Activated CD8-positive, alpha-beta T cell treated with anti-CD3 and anti-CD28 coated beads for 36 hours (primary cell): Measurements from ENCODE around the gene CCDC116. TPM values are rescaled to one million over a fixed set of nuclear protein-coding genes. Genes with fewer than 3 reads are reported as not detected.

Experiments
- ATAC-seq: fragments of 200-7000 bp; cut with Tn5 transposase; one replicate; pipeline ENCODE4 v1.10.0; 2021; ENCODE audit warnings: mild to moderate bottlenecking, moderate library complexity
- CTCF ChIA-PET: fragments of 350-600 bp; sonication (Branson Sonifier 250); formaldehyde crosslinking; loops from one replicate; lab custom pipeline; 2021; ENCODE audit warnings: antibody characterized with exemption; lab: Charles Lee
- POLR2A ChIA-PET: fragments of 350-600 bp; sonication (Branson Sonifier 250); formaldehyde crosslinking; loops from one replicate; lab custom pipeline; 2021; ENCODE audit warnings: antibody characterized with exemption; lab: Charles Lee
- DNase-seq: peaks from one replicate; pipeline ENCODE4 v3.0.0-alpha.2; 2020
- H3K27ac Mint-ChIP-seq: one replicate; pipeline ENCODE4 v1.8.0; 2021; ENCODE audit warnings: mild to moderate bottlenecking, mixed read lengths
- H3K27me3 Mint-ChIP-seq: one replicate; pipeline ENCODE4 v1.8.0; 2021; ENCODE audit warnings: mixed read lengths
- H3K36me3 Mint-ChIP-seq: one replicate; pipeline ENCODE4 v1.8.0; 2021; ENCODE audit warnings: low read depth, mixed read lengths
- H3K4me1 Mint-ChIP-seq: one replicate; pipeline ENCODE4 v1.8.0; 2021; ENCODE audit warnings: low read depth, mixed read lengths
- H3K4me3 Mint-ChIP-seq: one replicate; pipeline ENCODE4 v1.8.0; 2021; ENCODE audit warnings: mild to moderate bottlenecking, moderate library complexity, mixed read lengths
- H3K9me3 Mint-ChIP-seq: one replicate; pipeline ENCODE4 v1.8.0; 2021; ENCODE audit warnings: mixed read lengths
- intact Hi-C: fragments of 100-400 bp; cut with micrococcal nuclease; formaldehyde crosslinking; loops from one replicate; pipeline ENCODE4 v1.10.0; 2022
- total RNA-seq, 2 experiments: library from RNA; stranded (reverse); gene quantifications; one replicate each; pipeline ENCODE4 v1.2.3, GENCODE V29; 2021
- TF ChIP-seq, protein P1 (sequence below): fragments of 200-600 bp; IDR thresholded peaks from one replicate; pipeline ENCODE4 v1.8.0; 2022; ENCODE audit warnings: antibody characterized with exemption, mild to moderate bottlenecking

The CCDC116 gene
- total RNA-seq, 2 experiments from 2014 or later, result 0.45 TPM; not detected in 1

DNA sequence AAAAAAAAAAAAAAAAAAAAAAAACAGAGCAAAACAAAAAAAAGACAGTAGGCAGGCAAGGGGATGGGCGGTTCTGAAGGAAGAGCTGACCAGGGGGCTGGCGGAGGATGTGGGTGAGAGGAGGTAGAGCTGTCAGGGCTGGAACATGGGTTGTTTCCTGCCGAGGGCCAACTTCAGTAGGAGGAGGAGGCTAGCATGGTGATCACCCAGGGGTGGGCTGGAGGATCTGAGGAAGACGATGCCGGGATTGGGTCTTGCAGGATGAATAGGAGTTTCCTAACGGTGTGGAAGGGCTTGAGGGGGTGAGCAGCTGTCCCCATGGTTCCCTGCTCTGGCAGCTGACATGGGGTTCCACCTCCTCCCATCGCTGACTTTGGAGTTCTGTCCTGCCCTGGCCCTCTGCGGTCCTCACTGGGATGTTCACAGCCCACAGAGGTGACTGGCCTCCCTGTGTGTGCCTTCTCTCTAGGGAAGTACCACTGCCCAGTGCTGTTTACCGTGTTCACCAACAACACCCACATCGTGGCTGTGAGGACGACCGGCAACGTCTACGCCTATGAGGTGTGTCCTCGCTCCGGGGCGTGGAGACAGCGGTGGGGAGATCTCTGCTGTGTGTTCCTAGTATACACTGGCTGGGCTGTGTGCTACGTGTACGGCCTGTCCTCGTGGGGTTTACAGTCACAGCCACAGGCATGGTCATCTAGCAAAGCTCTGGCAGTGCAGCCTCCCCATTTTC is 48.4 kb downstream of the CCDC116 start:
- TF ChIP-seq, protein P1, sequence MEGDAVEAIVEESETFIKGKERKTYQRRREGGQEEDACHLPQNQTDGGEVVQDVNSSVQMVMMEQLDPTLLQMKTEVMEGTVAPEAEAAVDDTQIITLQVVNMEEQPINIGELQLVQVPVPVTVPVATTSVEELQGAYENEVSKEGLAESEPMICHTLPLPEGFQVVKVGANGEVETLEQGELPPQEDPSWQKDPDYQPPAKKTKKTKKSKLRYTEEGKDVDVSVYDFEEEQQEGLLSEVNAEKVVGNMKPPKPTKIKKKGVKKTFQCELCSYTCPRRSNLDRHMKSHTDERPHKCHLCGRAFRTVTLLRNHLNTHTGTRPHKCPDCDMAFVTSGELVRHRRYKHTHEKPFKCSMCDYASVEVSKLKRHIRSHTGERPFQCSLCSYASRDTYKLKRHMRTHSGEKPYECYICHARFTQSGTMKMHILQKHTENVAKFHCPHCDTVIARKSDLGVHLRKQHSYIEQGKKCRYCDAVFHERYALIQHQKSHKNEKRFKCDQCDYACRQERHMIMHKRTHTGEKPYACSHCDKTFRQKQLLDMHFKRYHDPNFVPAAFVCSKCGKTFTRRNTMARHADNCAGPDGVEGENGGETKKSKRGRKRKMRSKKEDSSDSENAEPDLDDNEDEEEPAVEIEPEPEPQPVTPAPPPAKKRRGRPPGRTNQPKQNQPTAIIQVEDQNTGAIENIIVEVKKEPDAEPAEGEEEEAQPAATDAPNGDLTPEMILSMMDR, result no peak
- intact Hi-C loops, result no loop called here
- CTCF ChIA-PET, result interaction anchor here (1.1 kb wide), 1 partner anchor 34 kb away, joined by 3 read pairs; no protein-coding TSS in a partner anchor
- peaks cover 6% of the 10 kb centered on the region for H3K4me1 Mint-ChIP-seq
- no peaks in the 10 kb centered on the region for H3K27me3 Mint-ChIP-seq
- POLR2A ChIA-PET, result interaction anchor here (1.1 kb wide), 1 partner anchor 39 kb away, joined by 3 read pairs; no protein-coding TSS in a partner anchor
- ATAC-seq, result no peak
- no peaks in the 10 kb centered on the region for H3K9me3 Mint-ChIP-seq
- peaks cover 17% of the 10 kb centered on the region for H3K36me3 Mint-ChIP-seq
- DNase-seq, result no peak
- no peak overlapping the region for H3K4me3 Mint-ChIP-seq
- H3K27ac Mint-ChIP-seq, result no peak overlapping the region

DNA sequence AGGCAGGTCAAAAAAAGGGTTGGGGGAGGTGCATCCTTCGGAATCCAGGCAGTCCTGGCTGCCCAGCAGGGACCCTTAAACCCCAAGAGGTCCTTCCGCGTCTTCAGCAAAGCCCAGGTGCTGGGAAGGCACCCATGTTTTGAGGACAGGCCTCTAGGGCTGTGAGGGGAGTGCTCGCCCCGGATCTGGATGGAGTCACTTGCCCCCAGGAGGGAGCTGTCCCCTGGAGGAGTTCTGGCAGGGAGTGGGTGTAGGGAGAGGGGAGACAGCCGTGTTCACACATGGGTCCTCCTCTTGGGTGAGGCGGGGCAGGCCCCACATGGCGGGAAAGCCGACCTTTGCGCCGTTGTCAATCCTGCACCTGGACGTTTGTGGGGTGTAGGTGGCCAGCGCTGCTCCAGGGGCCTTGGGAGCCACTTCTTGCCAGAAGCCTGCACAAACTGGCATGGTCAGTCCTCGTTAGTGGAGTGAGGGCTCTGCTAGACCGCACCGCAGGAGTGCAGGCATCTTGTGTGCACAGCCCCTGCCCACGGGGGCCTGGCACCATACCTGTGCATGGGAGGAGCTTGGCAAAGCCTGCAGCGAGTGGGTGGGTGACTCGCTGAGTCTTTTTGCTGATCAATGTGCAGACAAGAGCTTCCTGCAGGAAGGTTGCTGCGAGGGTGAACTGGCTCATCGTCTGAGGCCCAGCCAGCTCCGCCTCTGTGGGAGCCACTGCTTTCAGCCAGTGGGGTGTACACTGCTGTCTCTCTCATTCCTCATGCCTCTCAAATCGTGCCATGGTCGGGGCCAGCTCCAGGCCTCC is 49.2 kb downstream of the CCDC116 start:
- H3K27me3 Mint-ChIP-seq, result no peaks in the 10 kb centered on the region
- H3K9me3 Mint-ChIP-seq, result no peaks in the 10 kb centered on the region
- POLR2A ChIA-PET, result interaction anchor here (1.1 kb wide), 1 partner anchor 39 kb away, joined by 3 read pairs; no protein-coding TSS in a partner anchor
- peaks cover 6% of the 10 kb centered on the region for H3K4me1 Mint-ChIP-seq
- CTCF ChIA-PET, result interaction anchor here (1.2 kb wide), 1 partner anchor 12 kb away, joined by 3 read pairs; no protein-coding TSS in a partner anchor
- H3K4me3 Mint-ChIP-seq, result no peak overlapping the region
- intact Hi-C loops, result no loop called here
- TF ChIP-seq, protein P1, result no peak
- ATAC-seq, result peak; percentile 47
- H3K27ac Mint-ChIP-seq, result no peak overlapping the region
- H3K36me3 Mint-ChIP-seq, result peaks cover 10% of the 10 kb centered on the region
- peak; percentile 14 for DNase-seq

DNA sequence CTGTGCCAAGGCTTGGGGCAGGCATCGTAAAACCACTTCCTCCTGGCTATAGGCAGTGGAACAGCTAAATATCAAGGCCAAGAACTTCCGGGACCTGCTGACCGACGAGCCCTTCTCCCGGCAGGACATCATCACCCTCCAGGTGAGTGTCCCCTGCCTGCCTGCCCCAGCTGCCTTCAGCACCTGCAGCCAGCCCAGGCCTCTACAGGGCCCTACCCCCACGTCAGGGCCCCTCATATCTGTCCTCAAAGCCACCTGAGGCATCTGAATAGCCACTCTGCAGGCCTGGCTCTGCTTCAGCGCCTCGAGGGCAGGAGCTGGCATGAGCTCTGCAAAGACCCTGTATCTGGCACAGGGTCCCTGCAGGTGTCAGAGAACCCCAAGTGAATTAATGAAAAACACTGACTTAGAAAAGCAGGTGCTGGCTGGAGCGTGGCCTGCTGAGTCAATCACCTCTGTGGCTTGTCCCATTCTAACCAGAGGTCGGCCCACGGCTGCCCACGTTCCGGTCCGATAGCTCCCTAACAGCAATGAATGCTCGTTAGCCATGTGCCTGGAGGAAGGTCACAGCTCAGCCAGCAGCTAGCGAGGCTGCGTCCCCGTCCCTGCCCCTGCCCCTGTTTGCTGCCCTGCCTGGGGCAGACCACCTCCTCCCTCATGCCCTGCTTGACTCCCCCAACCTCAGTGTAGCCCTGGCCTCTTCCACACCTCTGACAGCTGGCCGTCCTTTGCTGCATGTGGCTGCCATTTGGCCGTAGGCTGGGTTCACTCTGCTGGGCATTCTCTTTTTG is 50.0 kb downstream of the CCDC116 start:
- ATAC-seq, result no peak
- TF ChIP-seq, protein P1, result no peak
- H3K27me3 Mint-ChIP-seq, result no peaks in the 10 kb centered on the region
- no peak overlapping the region for H3K4me3 Mint-ChIP-seq
- H3K4me1 Mint-ChIP-seq, result peaks cover 6% of the 10 kb centered on the region
- H3K27ac Mint-ChIP-seq, result no peak overlapping the region
- CTCF ChIA-PET, result interaction anchor here (1.2 kb wide), 1 partner anchor 11 kb away, joined by 3 read pairs; no protein-coding TSS in a partner anchor
- H3K36me3 Mint-ChIP-seq, result peaks cover 10% of the 10 kb centered on the region
- POLR2A ChIA-PET, result no interaction called here
- intact Hi-C loops, result no loop called here
- H3K9me3 Mint-ChIP-seq, result no peaks in the 10 kb centered on the region
- no peak for DNase-seq

DNA sequence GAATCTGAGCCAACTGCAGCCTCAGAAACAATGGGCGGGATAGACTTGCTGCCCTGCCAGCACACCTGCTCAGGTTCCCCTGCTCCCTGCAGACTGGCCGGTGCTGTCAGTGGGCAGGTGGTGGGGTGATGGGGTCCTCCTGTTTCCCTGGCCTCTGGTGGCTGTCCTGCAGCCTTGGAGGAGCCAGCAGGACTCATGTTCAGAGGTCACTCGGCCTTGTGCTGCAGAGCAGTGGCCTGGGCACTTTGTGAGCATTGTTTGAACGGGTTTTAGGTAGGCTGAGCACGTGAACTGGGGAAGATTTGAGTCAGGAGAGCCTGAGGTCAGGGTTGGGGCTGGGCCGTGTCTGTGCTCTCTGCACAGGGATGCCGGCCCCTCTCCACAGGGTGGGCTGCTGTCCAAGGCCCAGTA is 50.8 kb downstream of the CCDC116 start:
- intact Hi-C loops, result no loop called here
- CTCF ChIA-PET, result no interaction called here
- no peaks in the 10 kb centered on the region for H3K27me3 Mint-ChIP-seq
- H3K36me3 Mint-ChIP-seq, result peaks cover 5% of the 10 kb centered on the region
- POLR2A ChIA-PET, result no interaction called here
- ATAC-seq, result no peak
- H3K4me1 Mint-ChIP-seq, result peaks cover 6% of the 10 kb centered on the region
- H3K9me3 Mint-ChIP-seq, result no peaks in the 10 kb centered on the region
- no peak for DNase-seq
- H3K27ac Mint-ChIP-seq, result no peak overlapping the region
- TF ChIP-seq, protein P1, result no peak
- H3K4me3 Mint-ChIP-seq, result no peak overlapping the region
